Mucosa of gallbladder (tissue), 1 donor: ENCODE results near the gene ZNF3. TPM values are rescaled to one million over a fixed set of nuclear protein-coding genes. Genes with fewer than 3 reads are reported as not detected.
A peak's percentile ranks its signal among the peaks of the same experiment; 100 is the strongest.

Source experiments
- DNase-seq: peaks from one replicate; pipeline ENCODE4 v3.0.0-alpha.2; 2020; ENCODE audit warnings: low spot score
- total RNA-seq: library from RNA; stranded (reverse); gene quantifications from one replicate; pipeline ENCODE4 v1.2.1, GENCODE V29; 2021
- donor health status: DM: no; HTN: no; CAD: no.

Gene ZNF3
- total RNA-seq, 1 donor from 2014 or later: 30.4 TPM

GRCh38 chr7:100088621-100089457 is 7.3 kb upstream of the ZNF3 start, which contains the start of gene COPS6:
Gene COPS6 (plus strand): TSS chr7:100088969. CDS start chr7:100088991, 22 bp downstream.
- DNase-seq: peak; percentile 83

GRCh38 chr7:100088095-100088620 is 6.6 kb upstream of the ZNF3 start:
- DNase-seq: no peak

DNA sequence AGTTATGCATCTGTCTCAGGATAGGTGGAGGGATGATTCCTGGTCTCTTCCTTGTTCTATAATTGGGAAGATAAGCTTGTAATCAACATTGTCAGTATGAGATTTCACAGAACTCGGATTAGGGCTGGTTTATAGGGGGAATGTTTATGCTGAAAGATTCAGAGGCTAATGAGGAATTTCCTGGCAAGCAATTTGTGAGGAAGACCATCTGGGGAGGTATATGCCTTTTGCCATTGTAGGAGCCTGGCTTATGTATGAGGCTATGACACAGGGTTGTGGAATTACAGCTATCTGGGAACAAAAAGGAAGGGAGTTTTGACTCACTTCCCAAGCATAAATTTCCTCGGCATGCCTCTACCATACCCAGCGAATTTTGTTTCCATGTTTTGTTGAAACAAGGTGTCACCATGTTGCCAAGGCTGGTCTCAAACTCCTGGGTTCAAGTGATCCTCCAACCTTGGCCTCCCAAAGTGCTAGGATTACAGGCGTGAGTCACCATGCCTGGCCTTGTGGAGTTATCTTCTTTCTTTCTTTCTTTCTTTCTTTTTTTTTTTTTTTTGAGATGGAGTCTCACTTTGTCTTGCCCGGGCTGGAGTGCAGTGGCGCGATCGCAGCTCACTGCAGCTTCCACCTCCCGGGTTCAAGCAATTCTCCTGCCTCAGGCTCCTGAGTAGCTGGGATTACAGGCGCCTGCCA is 5.7 kb upstream of the ZNF3 start:
- peak; percentile 66 for DNase-seq

DNA sequence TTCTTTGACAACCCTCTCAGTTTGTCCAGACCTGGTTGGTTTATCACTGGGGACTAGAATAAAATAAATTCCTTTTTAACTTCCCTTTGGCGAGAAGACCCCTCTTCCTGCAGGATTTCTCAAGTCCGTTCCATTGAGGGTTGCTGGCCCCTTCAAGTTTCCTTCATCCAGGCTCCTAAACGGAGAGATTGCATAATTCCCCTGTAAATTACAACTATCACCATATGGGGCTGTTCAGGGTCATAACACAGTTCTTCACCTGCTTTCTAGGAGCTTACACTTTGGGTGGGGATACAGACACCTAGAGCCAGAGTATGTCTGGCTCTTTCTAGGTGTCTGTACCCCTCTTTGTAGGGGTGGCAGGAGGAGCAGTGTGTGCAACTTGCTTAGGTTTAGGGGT is 4.0 kb upstream of the ZNF3 start:
- no peak for DNase-seq

GRCh38 chr7:100082978-100083377 is 1.5 kb upstream of the ZNF3 start:
- DNase-seq: no peak

GRCh38 chr7:100080907-100081534 is 502 bp downstream of the ZNF3 start:
- DNase-seq: no peak

DNA sequence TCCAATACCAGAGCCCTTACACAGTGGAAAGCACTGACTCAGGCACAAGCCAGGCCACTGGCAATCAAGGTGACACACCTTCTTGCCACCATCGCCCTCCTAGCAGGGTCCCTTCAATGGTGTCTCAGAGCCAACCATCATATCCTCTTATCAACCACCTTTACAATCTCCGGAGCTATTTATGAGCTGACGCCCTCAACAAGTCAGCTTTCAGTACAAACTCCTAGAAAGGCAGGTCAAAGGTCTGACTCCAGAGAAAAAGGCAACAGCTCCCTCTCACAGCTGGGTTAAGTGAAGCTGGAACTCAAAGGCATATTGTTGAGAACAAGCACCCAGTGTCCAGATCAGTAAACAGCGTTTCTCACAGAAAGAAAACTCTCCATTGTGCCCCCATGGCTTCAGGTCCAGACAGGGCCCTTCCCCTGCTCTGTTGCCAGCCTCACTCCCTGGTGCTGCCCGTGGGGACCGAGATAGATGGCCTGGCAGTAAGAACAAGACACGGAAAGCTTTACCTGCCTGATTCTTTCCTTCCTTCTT is 2.4 kb downstream of the ZNF3 start:
- DNase-seq: no peak

GRCh38 chr7:100077205-100077604 is 4.3 kb downstream of the ZNF3 start:
- DNase-seq: no peak

GRCh38 chr7:100075418-100075817 is 6.1 kb downstream of the ZNF3 start:
- DNase-seq: no peak

GRCh38 chr7:100074841-100075240 is 6.7 kb downstream of the ZNF3 start:
- no peak for DNase-seq

DNA sequence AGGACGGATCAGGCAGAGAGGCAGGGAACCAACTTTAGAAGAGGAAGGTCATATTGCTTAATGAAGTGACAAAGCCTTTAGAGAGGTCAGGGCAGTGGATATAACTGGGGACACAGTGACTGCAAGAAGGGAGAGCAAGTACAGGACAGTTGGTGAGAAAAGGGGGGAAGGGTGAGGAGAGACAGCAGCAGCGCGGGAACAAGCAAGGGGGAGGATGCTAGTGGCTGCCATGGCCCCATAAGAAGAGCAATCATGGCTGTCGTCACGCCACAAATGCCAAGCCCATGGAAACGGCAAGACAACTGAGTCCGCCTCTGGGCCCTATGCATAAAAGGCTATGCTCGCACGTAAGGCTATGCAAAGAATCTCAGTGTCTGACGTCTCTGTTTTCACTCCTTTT is 9.1 kb downstream of the ZNF3 start:
- no peak for DNase-seq

- DNase-seq: no peak
These were observed 10.4 kb downstream of the ZNF3 start for GRCh38 chr7:100071018-100071723.

GRCh38 chr7:100069991-100070390 is 11.5 kb downstream of the ZNF3 start:
- DNase-seq: no peak

- no peak for DNase-seq
These were observed 14.6 kb downstream of the ZNF3 start for GRCh38 chr7:100066953-100067352.

GRCh38 chr7:100065452-100066186 is 15.9 kb downstream of the ZNF3 start:
- DNase-seq: no peak

DNA sequence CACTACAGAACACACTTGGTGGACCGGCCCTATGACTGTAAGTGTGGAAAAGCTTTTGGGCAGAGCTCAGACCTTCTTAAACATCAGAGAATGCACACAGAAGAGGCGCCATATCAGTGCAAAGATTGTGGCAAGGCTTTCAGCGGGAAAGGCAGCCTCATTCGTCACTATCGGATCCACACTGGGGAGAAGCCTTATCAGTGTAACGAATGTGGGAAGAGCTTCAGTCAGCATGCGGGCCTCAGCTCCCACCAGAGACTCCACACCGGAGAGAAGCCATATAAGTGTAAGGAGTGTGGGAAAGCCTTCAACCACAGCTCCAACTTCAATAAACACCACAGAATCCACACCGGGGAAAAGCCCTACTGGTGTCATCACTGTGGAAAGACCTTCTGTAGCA is 17.4 kb downstream of the ZNF3 start:
- DNase-seq: no peak

DNA sequence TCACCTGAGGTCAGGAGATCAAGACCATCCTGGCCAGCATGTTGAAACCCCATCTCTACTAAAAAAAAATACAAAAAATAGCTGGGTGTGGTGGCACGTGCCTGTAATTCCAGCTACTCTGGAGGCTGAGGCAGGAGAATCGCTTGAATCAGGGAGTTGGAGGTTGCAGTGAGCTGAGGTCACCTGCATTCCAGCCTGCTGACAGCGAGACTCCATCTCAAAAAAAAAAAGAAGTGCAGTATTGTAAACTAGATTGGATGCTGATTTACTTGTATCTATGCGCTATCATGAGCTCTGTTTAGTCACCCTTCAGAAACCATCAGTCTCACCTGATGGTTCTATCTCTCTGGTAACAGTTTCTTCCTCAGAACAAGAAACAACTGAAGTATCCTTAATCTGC is 18.1 kb downstream of the ZNF3 start:
- DNase-seq: no peak

DNA sequence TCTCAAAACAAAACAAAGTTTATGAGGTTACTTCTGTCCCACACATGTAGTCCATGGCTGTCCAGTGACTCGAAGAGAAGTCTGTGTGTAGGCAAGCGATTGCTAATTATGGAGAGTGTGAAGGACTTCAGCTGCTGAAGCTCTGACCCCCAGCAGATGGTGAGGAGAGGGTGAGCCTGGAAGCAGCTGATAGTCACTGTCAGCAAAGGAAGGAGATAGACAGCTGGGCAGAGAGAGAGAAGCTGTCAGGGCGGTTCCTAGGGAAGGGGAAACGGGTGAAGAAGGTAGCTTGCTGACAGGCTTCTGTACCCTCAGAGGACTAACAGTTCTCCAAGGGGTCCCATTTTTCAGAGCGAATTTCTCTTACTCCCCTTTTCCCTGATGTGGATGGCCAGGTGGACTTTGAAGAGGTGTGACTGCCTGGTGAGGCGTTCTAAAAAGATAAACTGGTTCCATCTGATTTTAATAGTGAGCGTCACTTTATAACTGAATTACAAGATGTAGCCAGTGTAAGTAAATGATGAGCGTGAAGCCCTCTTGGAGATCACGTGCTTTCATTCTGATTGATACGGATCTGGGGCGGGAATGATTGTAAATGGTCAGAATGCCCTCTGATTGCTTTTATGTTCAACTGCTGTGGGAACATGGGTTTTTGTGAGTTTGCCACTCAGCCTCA is 19.9 kb downstream of the ZNF3 start:
- DNase-seq: no peak

DNA sequence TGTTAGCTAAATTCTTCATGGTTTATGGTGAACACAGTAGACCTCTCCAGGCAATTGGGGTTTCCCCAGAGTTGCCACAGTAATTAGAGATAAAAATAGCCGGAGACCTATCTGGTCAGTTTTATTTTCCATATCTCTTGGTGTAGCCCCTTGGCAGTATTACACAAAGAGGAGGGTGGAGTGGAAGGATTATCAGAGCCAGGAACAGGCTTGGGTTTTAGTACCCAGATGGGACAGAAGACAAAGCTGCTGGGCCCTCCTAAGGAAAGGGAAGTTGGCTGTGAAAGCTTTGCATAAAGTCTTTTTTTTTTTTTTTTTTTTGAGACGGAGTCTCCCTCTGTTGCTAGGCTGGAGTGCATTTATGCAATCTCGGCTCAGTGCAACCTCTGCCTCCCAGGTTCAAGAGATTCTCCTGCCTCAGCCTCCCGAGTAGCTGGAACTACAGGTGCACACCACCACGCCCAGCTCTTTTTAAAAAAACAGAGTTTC is 22.2 kb downstream of the ZNF3 start:
- no peak for DNase-seq

DNA sequence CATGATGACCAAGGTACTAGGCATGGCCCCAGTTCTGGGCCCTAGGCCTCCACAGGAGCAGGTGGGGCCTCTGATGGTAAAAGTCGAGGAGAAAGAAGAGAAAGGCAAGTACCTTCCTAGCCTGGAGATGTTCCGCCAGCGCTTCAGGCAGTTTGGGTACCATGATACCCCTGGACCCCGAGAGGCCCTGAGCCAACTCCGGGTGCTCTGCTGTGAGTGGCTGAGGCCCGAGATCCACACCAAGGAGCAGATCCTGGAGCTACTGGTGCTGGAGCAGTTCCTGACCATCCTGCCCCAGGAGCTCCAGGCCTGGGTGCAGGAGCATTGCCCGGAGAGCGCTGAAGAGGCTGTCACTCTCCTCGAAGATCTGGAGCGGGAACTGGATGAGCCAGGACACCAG is 24.5 kb downstream of the ZNF3 start:
- DNase-seq: no peak
